H1 (cell line): ENCODE results near the gene CRYGD. TPM values are rescaled to one million over a fixed set of nuclear protein-coding genes. Genes with fewer than 3 reads are reported as not detected.

Experiments
- ASH2L ChIP-seq: fragments of 200-600, 300-600 bp; sonication (generic); IDR thresholded peaks from one replicate; pipeline ENCODE4 v1.7.1; 2017; ENCODE audit warnings: low read length
- CHD7 ChIP-seq: fragments of 300-600 bp; sonication (generic); IDR thresholded peaks from 2 replicates; pipeline ENCODE4 v1.7.1; 2012; ENCODE audit warnings: low read length, moderate library complexity, mild to moderate bottlenecking, inconsistent platforms; ENCODE audit not compliant: insufficient replicate concordance
- CTCF ChIP-seq, 3 experiments: IDR thresholded peaks; 1 replicate in 2 of 3; 2 replicates in 1 of 3; pipeline versions ENCODE4 v1.5.1 to v1.6.1; 2011; ENCODE audit warnings: low read length in 3 of 3, mild to moderate bottlenecking in 3 of 3, inconsistent platforms in 2 of 3, low read depth in 1 of 3, moderate library complexity in 1 of 3; ENCODE audit not compliant: insufficient read depth in 1 of 3; ENCODE audit errors: control extremely low read depth in 1 of 3
- RFX5 ChIP-seq: IDR thresholded peaks from 2 replicates; pipeline ENCODE4 v1.6.1; 2011; ENCODE audit warnings: low read depth, low read length, improper control_type of control experiment, borderline replicate concordance
- TBP ChIP-seq: IDR thresholded peaks from 2 replicates; pipeline ENCODE4 v1.6.1; 2011; ENCODE audit warnings: low read depth, low read length, improper control_type of control experiment
- polyA plus RNA-seq, 7 experiments: library from polyadenylated mRNA; depleted of rRNA in 3 of 7; stranded (reverse) in 5 of 7; unstranded in 2 of 7; fragments of >200 nt in 5 of 7; fragments of 200-250 nt in 2 of 7; gene quantifications; 1 replicate in 5 of 7; 2 replicates in 1 of 7; 4 replicates in 1 of 7; pipeline versions ENCODE4 v1.2.1 to v1.2.3, GENCODE V29; 2011 to 2013; ENCODE audit warnings: missing spikeins in 2 of 7, mixed read lengths in 2 of 7
- total RNA-seq: library from RNA; stranded (reverse); fragmentation: NEBNext Ultra II Directional; extraction: Animal tissue kit (Norgen Biotek cat#: 25700); gene quantifications from 2 replicates; pipeline ENCODE4 v1.2.1, GENCODE V29; 2021
- TF ChIP-seq, protein P1 (sequence below): IDR thresholded peaks from 2 replicates; pipeline ENCODE4 v1.6.1; 2012; ENCODE audit warnings: inconsistent platforms

Gene CRYGD
- total and polyA plus RNA-seq, 2 of the 8 experiments (the other 6 are each of a cell fraction or from before 2014, with no cell fraction given): 2.9 to 7.1 TPM

- TF ChIP-seq CHD7 (no peak), TBP (peak; percentile 47; the same call in 1 of the 2 replicates), CTCF (IDR thresholded peaks at IDR 0.05; ENCODE audit: control extremely low read depth in 1 of 3, insufficient read depth in 1 of 3, low read depth in 1 of 3, low read length in 3 of 3) (peak in 2 of 3 experiments; percentile 53 to 59; a peak in 2 of 4 replicates), RFX5 (no peak), ASH2L (no peak)
- TF ChIP-seq, protein P1, sequence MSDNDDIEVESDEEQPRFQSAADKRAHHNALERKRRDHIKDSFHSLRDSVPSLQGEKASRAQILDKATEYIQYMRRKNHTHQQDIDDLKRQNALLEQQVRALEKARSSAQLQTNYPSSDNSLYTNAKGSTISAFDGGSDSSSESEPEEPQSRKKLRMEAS: no peak
Observed at GRCh38 chr2:208101716-208102631, 22.4 kb downstream of the CRYGD start (continued).
